Loucy (cell line): ENCODE measurements around the gene PINK1.

Experiments used
- EZH2phosphoT487 ChIP-seq: fragments of 200-600 bp; IDR thresholded peaks from 2 replicates; pipeline ENCODE4 v1.6.1; 2018; ENCODE audit warnings: antibody characterized with exemption, mild to moderate bottlenecking, moderate library complexity, borderline replicate concordance
- TF ChIP-seq, protein P1 (sequence below): fragments of 200-600 bp; sonication (generic); conservative IDR thresholded peaks from 2 replicates; pipeline ENCODE4 v1.5.1; 2014; ENCODE audit warnings: mild to moderate bottlenecking, antibody characterized with exemption, low read length

DNA sequence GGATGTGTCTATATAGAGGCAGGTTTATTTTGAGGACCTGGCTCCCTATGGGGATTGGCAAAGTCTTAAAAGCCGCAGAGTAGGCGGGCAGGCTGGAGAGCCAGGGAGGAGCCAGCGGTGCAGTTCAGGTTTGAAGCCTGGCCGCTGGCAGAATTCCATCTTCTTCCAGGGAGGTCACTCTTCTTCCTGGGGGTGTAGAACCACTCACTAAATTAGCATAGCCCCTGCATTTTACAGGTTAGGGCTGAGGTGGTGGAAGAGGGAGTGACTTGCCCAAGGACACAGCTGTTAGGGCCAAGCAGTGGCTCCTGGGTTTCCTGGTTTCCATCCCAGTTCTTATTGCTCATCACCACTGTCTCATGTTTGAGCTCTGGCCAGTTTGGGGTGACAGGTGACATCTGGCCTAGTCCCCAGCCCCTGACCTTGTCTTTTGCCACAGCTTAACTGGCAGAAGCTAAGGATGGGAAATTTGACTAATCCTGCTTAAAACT is 1.4 kb downstream of the PINK1 start:
- TF ChIP-seq, protein P1, sequence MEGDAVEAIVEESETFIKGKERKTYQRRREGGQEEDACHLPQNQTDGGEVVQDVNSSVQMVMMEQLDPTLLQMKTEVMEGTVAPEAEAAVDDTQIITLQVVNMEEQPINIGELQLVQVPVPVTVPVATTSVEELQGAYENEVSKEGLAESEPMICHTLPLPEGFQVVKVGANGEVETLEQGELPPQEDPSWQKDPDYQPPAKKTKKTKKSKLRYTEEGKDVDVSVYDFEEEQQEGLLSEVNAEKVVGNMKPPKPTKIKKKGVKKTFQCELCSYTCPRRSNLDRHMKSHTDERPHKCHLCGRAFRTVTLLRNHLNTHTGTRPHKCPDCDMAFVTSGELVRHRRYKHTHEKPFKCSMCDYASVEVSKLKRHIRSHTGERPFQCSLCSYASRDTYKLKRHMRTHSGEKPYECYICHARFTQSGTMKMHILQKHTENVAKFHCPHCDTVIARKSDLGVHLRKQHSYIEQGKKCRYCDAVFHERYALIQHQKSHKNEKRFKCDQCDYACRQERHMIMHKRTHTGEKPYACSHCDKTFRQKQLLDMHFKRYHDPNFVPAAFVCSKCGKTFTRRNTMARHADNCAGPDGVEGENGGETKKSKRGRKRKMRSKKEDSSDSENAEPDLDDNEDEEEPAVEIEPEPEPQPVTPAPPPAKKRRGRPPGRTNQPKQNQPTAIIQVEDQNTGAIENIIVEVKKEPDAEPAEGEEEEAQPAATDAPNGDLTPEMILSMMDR: no peak
- TF ChIP-seq EZH2phosphoT487: no peak
